ENCODE results near the gene GRK5.

Gene GRK5

GRCh38 chr10:119396709-119397071, 189.3 kb downstream of the GRK5 start:
- in situ Hi-C loops (cut with MboI; ENCODE audit: low sequenced_read_pairs), result no loop called here

GRCh38 chr10:119397416-119397815, 190.0 kb downstream of the GRK5 start:
- in situ Hi-C loops (cut with MboI; ENCODE audit: low sequenced_read_pairs), result no loop called here

DNA sequence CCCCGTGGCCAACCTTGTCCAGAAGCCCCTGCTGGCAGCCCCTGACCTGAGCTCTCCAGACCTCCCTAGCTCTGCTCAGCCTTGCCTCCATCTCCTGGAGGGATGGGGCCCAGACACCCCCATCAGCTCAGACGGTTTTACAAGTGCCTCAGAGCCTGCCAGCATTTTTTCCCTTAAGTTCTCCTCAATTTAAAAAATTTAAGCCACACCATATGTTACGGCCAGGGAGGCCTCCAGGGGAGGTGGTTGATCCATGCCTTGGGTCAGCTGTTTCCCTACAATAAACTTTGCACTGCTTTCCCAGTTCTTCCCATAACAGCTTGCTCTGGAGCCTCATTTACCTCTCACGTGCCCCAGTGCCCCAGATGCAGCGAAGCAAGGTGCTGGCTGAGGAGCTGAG, 191.6 kb downstream of the GRK5 start:
- in situ Hi-C loops (cut with MboI; ENCODE audit: low sequenced_read_pairs), result no loop called here

GRCh38 chr10:119399466-119399865, 192.1 kb downstream of the GRK5 start:
- in situ Hi-C loops (cut with MboI; ENCODE audit: low sequenced_read_pairs), result no loop called here

- in situ Hi-C loops (cut with MboI; ENCODE audit: low sequenced_read_pairs), result no loop called here
These were observed 194.5 kb downstream of the GRK5 start for GRCh38 chr10:119401671-119402395.

- in situ Hi-C loops (cut with MboI; ENCODE audit: low sequenced_read_pairs), result no loop called here
These were observed 196.6 kb downstream of the GRK5 start for GRCh38 chr10:119403921-119404320.

- in situ Hi-C loops (cut with MboI; ENCODE audit: low sequenced_read_pairs), result no loop called here
These were observed 197.5 kb downstream of the GRK5 start for GRCh38 chr10:119404719-119405519.

DNA sequence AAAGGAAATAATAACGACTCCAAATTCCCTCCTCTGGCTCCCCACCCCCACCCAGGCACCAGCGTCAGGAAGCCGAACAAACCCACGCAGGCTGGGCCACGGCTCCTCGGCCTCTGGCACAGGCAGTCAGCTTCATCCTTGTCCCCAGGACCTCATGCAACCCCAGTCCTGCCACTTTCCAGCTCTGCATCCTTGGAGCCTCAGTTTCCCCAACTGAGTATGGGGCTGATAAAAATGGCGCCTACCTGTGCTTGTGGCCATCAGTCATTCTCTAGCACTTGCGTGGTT, 198.1 kb downstream of the GRK5 start:
- in situ Hi-C loops (cut with MboI; ENCODE audit: low sequenced_read_pairs), result no loop called here

GRCh38 chr10:119406137-119406536, 198.8 kb downstream of the GRK5 start:
- in situ Hi-C loops (cut with MboI; ENCODE audit: low sequenced_read_pairs), result no loop called here

- in situ Hi-C loops (cut with MboI; ENCODE audit: low sequenced_read_pairs), result no loop called here
These were observed 199.4 kb downstream of the GRK5 start for GRCh38 chr10:119406601-119407253.

- in situ Hi-C loops (cut with MboI; ENCODE audit: low sequenced_read_pairs), result no loop called here
These were observed 199.9 kb downstream of the GRK5 start for GRCh38 chr10:119407254-119407777.

- in situ Hi-C loops (cut with MboI; ENCODE audit: low sequenced_read_pairs), result no loop called here
These were observed 200.7 kb downstream of the GRK5 start for GRCh38 chr10:119408072-119408471.

GRCh38 chr10:119408969-119409371, 201.6 kb downstream of the GRK5 start:
- in situ Hi-C loops (cut with MboI; ENCODE audit: low sequenced_read_pairs), result no loop called here

GRCh38 chr10:119409385-119409784, 202.0 kb downstream of the GRK5 start:
- in situ Hi-C loops (cut with MboI; ENCODE audit: low sequenced_read_pairs), result no loop called here

GRCh38 chr10:119409906-119410305, 202.5 kb downstream of the GRK5 start:
- in situ Hi-C loops (cut with MboI; ENCODE audit: low sequenced_read_pairs), result no loop called here

GRCh38 chr10:119410361-119411116, 203.2 kb downstream of the GRK5 start:
- in situ Hi-C loops (cut with MboI; ENCODE audit: low sequenced_read_pairs), result no loop called here

DNA sequence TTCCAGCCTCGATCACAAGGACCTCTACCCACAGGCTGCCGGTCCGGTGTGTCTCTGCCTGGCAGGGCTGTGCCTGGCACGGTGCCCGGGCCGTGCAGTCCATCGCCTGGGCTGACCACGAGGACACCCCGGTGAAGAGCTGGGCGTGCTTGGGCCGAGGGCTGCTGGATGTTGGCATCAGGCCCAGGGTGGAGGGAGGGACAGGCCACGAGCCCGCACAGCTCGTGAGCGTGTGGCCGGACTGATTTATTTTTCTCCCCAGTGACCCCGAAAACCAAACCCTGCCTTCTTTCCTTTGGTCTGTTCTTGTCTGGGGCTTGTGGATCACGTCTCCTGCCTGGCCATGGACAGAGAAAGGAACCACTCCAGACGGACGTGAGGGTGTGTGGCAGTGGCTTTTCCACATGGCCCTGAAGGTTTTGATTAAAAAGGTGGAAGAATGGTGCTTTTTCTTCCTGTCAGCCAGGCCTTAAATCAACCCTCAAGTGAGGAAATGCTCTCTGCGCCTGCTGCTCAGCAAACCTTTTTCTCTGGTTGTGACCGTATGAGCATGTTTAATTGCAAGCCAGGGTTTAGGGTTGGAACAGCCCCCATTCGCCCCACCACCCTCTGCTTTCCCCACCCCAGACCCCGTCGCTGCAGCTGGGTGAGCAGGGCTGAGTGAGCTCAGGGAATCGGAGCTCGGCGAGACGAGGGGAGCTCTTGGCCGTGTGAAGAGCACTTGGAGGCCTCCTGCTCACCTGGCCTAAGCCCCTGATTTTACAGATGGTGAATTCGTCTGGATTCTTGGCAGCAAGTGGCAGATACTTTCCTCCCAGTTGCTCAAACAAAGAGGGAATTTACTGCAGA, 205.1 kb downstream of the GRK5 start:
- in situ Hi-C loops (cut with MboI; ENCODE audit: low sequenced_read_pairs), result no loop called here

GRCh38 chr10:119413093-119413453, 205.7 kb downstream of the GRK5 start:
- in situ Hi-C loops (cut with MboI; ENCODE audit: low sequenced_read_pairs), result no loop called here

GRCh38 chr10:119413471-119414080, 206.2 kb downstream of the GRK5 start:
- in situ Hi-C loops (cut with MboI; ENCODE audit: low sequenced_read_pairs), result no loop called here

GRCh38 chr10:119414081-119414611, 206.8 kb downstream of the GRK5 start:
- in situ Hi-C loops (cut with MboI; ENCODE audit: low sequenced_read_pairs), result no loop called here

All from hTERT RPE-1 (cell line).